IMR-90 (cell line): ENCODE data around the gene ULK2. TPM values are rescaled to one million over a fixed set of nuclear protein-coding genes. Genes with fewer than 3 reads are reported as not detected.

Source experiments
- ATAC-seq: fragments of 200-7000 bp; cut with Tn5 transposase; 2 replicates; pipeline ENCODE4 v1.9.1; 2020; ENCODE audit warnings: low read depth, mild to moderate bottlenecking, moderate library complexity
- BruUV-seq: library from RNA; stranded (reverse); fragments of 400-500 nt; replicated peaks from 2 replicates; lab custom pipeline; 2021; lab: Mats Ljungman, UMichigan
- CTCF ChIA-PET: fragments of 300-600 bp; formaldehyde crosslinking; extraction: SDS; loops from one replicate; lab custom pipeline; 2021; ENCODE audit warnings: antibody characterized with exemption; lab: Yijun Ruan, JAX
- POLR2A ChIA-PET: fragments of 300-600 bp; sonication (Branson Sonifier 250); formaldehyde crosslinking; loops from one replicate; lab custom pipeline; 2022; ENCODE audit warnings: antibody characterized with exemption; ENCODE audit not compliant: unreplicated experiment; lab: Charles Lee
- DNase-seq: peaks from one replicate; pipeline ENCODE4 v3.0.0; 2013
- H2AFZ ChIP-seq: replicated peaks from 2 replicates; pipeline ENCODE3; 2013; ENCODE audit warnings: low read length, mild to moderate bottlenecking; ENCODE audit not compliant: poor library complexity
- H2AK5ac ChIP-seq: 2 replicates; pipeline ENCODE4 v1.6.1; 2013; ENCODE audit warnings: low read depth, low read length, inconsistent platforms
- H2AK9ac ChIP-seq: replicated peaks from 2 replicates; pipeline ENCODE3; 2013; ENCODE audit warnings: mild to moderate bottlenecking, low read depth, low read length, moderate library complexity; ENCODE audit not compliant: poor library complexity
- H2BK120ac ChIP-seq: 2 replicates; pipeline ENCODE4 v1.6.1; 2013; ENCODE audit warnings: low read depth, low read length, inconsistent platforms
- H2BK15ac ChIP-seq: 3 replicates; pipeline ENCODE4 v1.6.1; 2013; ENCODE audit warnings: low read depth, low read length, inconsistent platforms
- H2BK20ac ChIP-seq: 2 replicates; pipeline ENCODE4 v1.6.1; 2013; ENCODE audit warnings: low read depth, mild to moderate bottlenecking, inconsistent platforms, low read length, moderate library complexity
- H2BK5ac ChIP-seq: 2 replicates; pipeline ENCODE4 v1.6.1; 2013; ENCODE audit warnings: mild to moderate bottlenecking, low read depth, low read length, inconsistent platforms; ENCODE audit not compliant: poor library complexity, severe bottlenecking
- H3K14ac ChIP-seq: replicated peaks from 2 replicates; pipeline ENCODE4 v1.6.1; 2013; ENCODE audit warnings: low read depth, low read length, inconsistent platforms
- H3K18ac ChIP-seq: 2 replicates; pipeline ENCODE4 v1.6.1; 2013; ENCODE audit warnings: low read depth, low read length, control low read depth
- H3K23ac ChIP-seq: 2 replicates; pipeline ENCODE4 v1.6.1; 2013; ENCODE audit warnings: low read depth, low read length, inconsistent platforms
- H3K27ac ChIP-seq: 2 replicates; pipeline ENCODE4 v1.5.1; 2013; ENCODE audit warnings: mild to moderate bottlenecking, control low read depth, low read length; ENCODE audit not compliant: insufficient read depth
- H3K27me3 ChIP-seq: 2 replicates; pipeline ENCODE4 v1.6.1; 2013; ENCODE audit warnings: low read length; ENCODE audit not compliant: control insufficient read depth, insufficient read depth
- H3K36me3 ChIP-seq: 2 replicates; pipeline ENCODE4 v1.6.1; 2013; ENCODE audit warnings: low read length, mixed read lengths; ENCODE audit not compliant: control insufficient read depth, insufficient read depth
- H3K4ac ChIP-seq: 2 replicates; pipeline ENCODE4 v1.6.1; 2013; ENCODE audit warnings: low read depth, low read length, inconsistent platforms
- H3K4me1 ChIP-seq: 2 replicates; pipeline ENCODE4 v1.6.1; 2013; ENCODE audit warnings: low read length, mixed read lengths; ENCODE audit not compliant: control insufficient read depth, insufficient read depth
- H3K4me2 ChIP-seq: 2 replicates; pipeline ENCODE4 v1.6.1; 2013; ENCODE audit warnings: low read depth, mild to moderate bottlenecking, control low read depth, low read length, moderate library complexity
- H3K4me3 ChIP-seq: 2 replicates; pipeline ENCODE4 v1.5.1; 2013; ENCODE audit warnings: low read depth, mild to moderate bottlenecking, control low read depth, low read length, moderate library complexity; ENCODE audit not compliant: insufficient read depth
- H3K56ac ChIP-seq: 2 replicates; pipeline ENCODE4 v1.6.1; 2013; ENCODE audit warnings: low read length, inconsistent platforms; ENCODE audit not compliant: insufficient read depth; ENCODE audit errors: extremely low read depth
- H3K79me1 ChIP-seq, 2 experiments: 2 replicates each; pipeline ENCODE4 v1.6.1; 2013; ENCODE audit warnings: low read length in 2 of 2, inconsistent platforms in 1 of 2, low read depth in 1 of 2
- H3K9ac ChIP-seq: 2 replicates; pipeline ENCODE4 v1.6.1; 2013; ENCODE audit warnings: low read depth, low read length, control low read depth
- H3K9me1 ChIP-seq: 2 replicates; pipeline ENCODE4 v1.6.1; 2013; ENCODE audit warnings: low read length, inconsistent platforms; ENCODE audit not compliant: insufficient read depth
- H3K9me3 ChIP-seq: 2 replicates; pipeline ENCODE4 v1.6.1; 2013; ENCODE audit warnings: low read length; ENCODE audit not compliant: control insufficient read depth, insufficient read depth
- H4K20me1 ChIP-seq: 2 replicates; pipeline ENCODE4 v1.6.1; 2013; ENCODE audit warnings: low read length, inconsistent platforms; ENCODE audit not compliant: insufficient read depth
- H4K5ac ChIP-seq: 2 replicates; pipeline ENCODE4 v1.6.1; 2013; ENCODE audit warnings: mild to moderate bottlenecking, low read depth, low read length, control low read depth
- H4K8ac ChIP-seq, 2 experiments: 2 replicates each; pipeline ENCODE4 v1.6.1; 2013; ENCODE audit warnings: low read depth in 2 of 2, low read length in 2 of 2, control low read depth in 1 of 2, inconsistent platforms in 1 of 2
- H4K91ac ChIP-seq: 2 replicates; pipeline ENCODE4 v1.6.1; 2013; ENCODE audit warnings: low read depth, low read length, inconsistent platforms; ENCODE audit not compliant: insufficient read depth
- BHLHE40 ChIP-seq: fragments of 150-350 bp; IDR thresholded peaks from 2 replicates; pipeline ENCODE4 v1.6.1; 2016; ENCODE audit warnings: mild to moderate bottlenecking, low read depth, low read length
- FOS ChIP-seq: fragments of 150-350 bp; IDR thresholded peaks from 2 replicates; pipeline ENCODE4 v1.6.1; 2016; ENCODE audit warnings: low read depth, low read length
- MAZ ChIP-seq: IDR thresholded peaks from 2 replicates; pipeline ENCODE4 v1.6.1; 2012; ENCODE audit warnings: low read depth, mild to moderate bottlenecking, low read length, improper control_type of control experiment, moderate library complexity, borderline replicate concordance
- MXI1 ChIP-seq: IDR thresholded peaks from 2 replicates; pipeline ENCODE4 v1.6.1; 2012; ENCODE audit warnings: low read depth, mild to moderate bottlenecking, low read length, moderate library complexity, borderline replicate concordance
- NFE2L2 ChIP-seq: fragments of 150-350 bp; IDR thresholded peaks from 2 replicates; pipeline ENCODE4 v1.6.1; 2016; ENCODE audit warnings: low read depth, mild to moderate bottlenecking, low read length
- POLR2A ChIP-seq: IDR thresholded peaks from 2 replicates; pipeline ENCODE4 v1.6.1; 2012; ENCODE audit warnings: mild to moderate bottlenecking, low read depth, low read length
- RAD21 ChIP-seq: IDR thresholded peaks from 2 replicates; pipeline ENCODE4 v1.6.1; 2012; ENCODE audit warnings: low read length, improper control_type of control experiment
- RCOR1 ChIP-seq: IDR thresholded peaks from 2 replicates; pipeline ENCODE4 v1.6.1; 2012; ENCODE audit warnings: mild to moderate bottlenecking, low read length, improper control_type of control experiment; ENCODE audit not compliant: insufficient replicate concordance
- RFX5 ChIP-seq: IDR thresholded peaks from 2 replicates; pipeline ENCODE4 v1.8.0; 2012; ENCODE audit warnings: low read depth, mild to moderate bottlenecking, low read length, moderate library complexity
- SMC3 ChIP-seq: fragments of 150-350 bp; IDR thresholded peaks from 2 replicates; pipeline ENCODE4 v1.6.1; 2016; ENCODE audit warnings: low read depth, mild to moderate bottlenecking, antibody characterized with exemption, low read length, moderate library complexity
- USF2 ChIP-seq: fragments of 150-350 bp; IDR thresholded peaks from 2 replicates; pipeline ENCODE4 v1.6.1; 2017; ENCODE audit warnings: mild to moderate bottlenecking, antibody characterized with exemption, low read length, low read depth
- WGBS, 2 experiments: methylation state at CpG; one replicate each; pipeline versions ENCODE4 v1.1.5 to v1.1.7; 2013; ENCODE audit warnings: missing lambda C conversion rate in 2 of 2; ENCODE audit not compliant: insufficient read length in 1 of 2; ENCODE audit errors: extremely low coverage in 2 of 2; 5-methylcytosine and 5-hydroxymethylcytosine counted together
- dilution Hi-C: fragments of 300-500 bp; cut with HindIII; formaldehyde crosslinking; loops from one replicate; pipeline ENCODE4 v1.14.3; 2018; ENCODE audit warnings: low sequenced_read_pairs; ENCODE audit not compliant: unreplicated experiment
- in situ Hi-C: fragments of 300-500 bp; cut with MboI; formaldehyde crosslinking; loops from 3 replicates; pipeline ENCODE4 v1.14.3; 2019; ENCODE audit warnings: low sequenced_read_pairs, inconsistent platforms, mixed read lengths
- intact Hi-C: fragments of 100-400 bp; cut with micrococcal nuclease; formaldehyde crosslinking; loops from 2 replicates; pipeline ENCODE4 v1.10.0; 2022
- polyA plus RNA-seq, 3 experiments: library from polyadenylated mRNA; depleted of rRNA; stranded (reverse); fragments of >200 nt; gene quantifications; 2 replicates each; pipeline ENCODE4 v1.2.3, GENCODE V29; 2012; ENCODE audit warnings: low replicate concordance in 1 of 3
- total RNA-seq: library from RNA; depleted of rRNA; stranded (reverse); fragments of >200 nt; gene quantifications from 2 replicates; pipeline ENCODE4 v1.2.3, GENCODE V29; 2012

The ULK2 gene
- total and polyA plus RNA-seq, 2 of the 4 experiments (the other 2 are of a cell fraction): 8.9 to 10.8 TPM

- POLR2A ChIA-PET: no interaction called here
- BruUV-seq: no TSS peak
- H2BK5ac ChIP-seq: no peak overlapping the region
- no peak overlapping the region for H3K27ac ChIP-seq
- no peak overlapping the region for H3K56ac ChIP-seq
- H3K23ac ChIP-seq: no peak overlapping the region
- H2BK20ac ChIP-seq: no peak overlapping the region
- H3K9me3 ChIP-seq: no peaks in the 10 kb centered on the region
- no peak overlapping the region for H2AFZ ChIP-seq
- H2AK5ac ChIP-seq: no peak overlapping the region
- peaks cover 37% of the 10 kb centered on the region for H3K36me3 ChIP-seq
- dilution Hi-C loops: no loop called here
- 100% methylated on average over 2 of the region's 2 CpGs; no CpG with 5 or more reads in 1 of the 2 experiments for WGBS, 2 experiments
- H4K8ac ChIP-seq: no peak overlapping the region
- H3K4me3 ChIP-seq: no peak overlapping the region
- H4K20me1 ChIP-seq: no peaks in the 10 kb centered on the region
- no peak overlapping the region for H2BK15ac ChIP-seq
- no peak overlapping the region for H4K91ac ChIP-seq
- H4K5ac ChIP-seq: no peak overlapping the region
- intact Hi-C loops: no loop called here
- H3K4ac ChIP-seq: no peak overlapping the region
- in situ Hi-C loops: no loop called here
- no peak overlapping the region for H3K9ac ChIP-seq
- DNase-seq (no peak), ATAC-seq (no peak)
- no peaks in the 10 kb centered on the region for H3K27me3 ChIP-seq
- H3K14ac ChIP-seq: no peak overlapping the region
- CTCF ChIA-PET: no interaction called here
- TF ChIP-seq SMC3: no peak
- TF ChIP-seq POLR2A: no peak
- TF ChIP-seq NFE2L2: no peak
- no peak for TF ChIP-seq RFX5
- no peak for TF ChIP-seq BHLHE40
- TF ChIP-seq USF2: no peak
- TF ChIP-seq RCOR1: no peak
- no peak for TF ChIP-seq FOS
- no peak for TF ChIP-seq MAZ
- no peak for TF ChIP-seq RAD21
- TF ChIP-seq MXI1: no peak
- H3K18ac ChIP-seq: no peak overlapping the region
- no peak overlapping the region for H3K4me2 ChIP-seq
- no peak overlapping the region for H2AK9ac ChIP-seq
- H2BK120ac ChIP-seq: no peak overlapping the region
- 0 out of 2 replicates have a peak, but pooled peaks cover 3% of the 10 kb centered on the region for H3K9me1 ChIP-seq
- H3K4me1 ChIP-seq: peaks cover 2% of the 10 kb centered on the region
- peaks cover 8 to 14% of the 10 kb centered on the region in 2 experiments; a peak in 3 of 4 replicates for H3K79me1 ChIP-seq
Measured at GRCh38 chr17:19911033-19911432, 43.3 kb upstream of the ULK2 start.
